Neuron (in vitro differentiated cells): ENCODE data around the gene SESN1.
"Not testable (repeated sequence)": the region's sequence is repeated elsewhere in the genome, so short reads cannot be mapped to it uniquely, and the experiment has no call there.

Experiments
- H2AFZ ChIP-seq: one replicate; pipeline ENCODE4 v1.6.1; 2013; ENCODE audit warnings: low read depth, mild to moderate bottlenecking, inconsistent platforms, low read length, moderate library complexity
- H3K27me3 ChIP-seq: one replicate; pipeline ENCODE4 v1.6.1; 2013; ENCODE audit warnings: low read length; ENCODE audit not compliant: insufficient read depth
- H3K36me3 ChIP-seq: one replicate; pipeline ENCODE4 v1.6.1; 2013; ENCODE audit warnings: low read length; ENCODE audit not compliant: insufficient read depth
- H3K4me1 ChIP-seq: one replicate; pipeline ENCODE4 v1.6.1; 2013; ENCODE audit warnings: low read length; ENCODE audit not compliant: insufficient read depth
- H3K4me3 ChIP-seq: 2 replicates; pipeline ENCODE4 v1.5.1; 2013; ENCODE audit warnings: mild to moderate bottlenecking, low read length, moderate library complexity
- H3K9me3 ChIP-seq: one replicate; pipeline ENCODE4 v1.6.1; 2013; ENCODE audit warnings: low read length

SESN1 gene

GRCh38 chr6:108989700-108990099 lies 104.9 kb downstream of the SESN1 start:
- H3K4me3 ChIP-seq: no peak overlapping the region
- H2AFZ ChIP-seq: no peak overlapping the region
- H3K4me1 ChIP-seq: no peaks in the 10 kb centered on the region
- peaks cover 74% of the 10 kb centered on the region for H3K36me3 ChIP-seq
- no peaks in the 10 kb centered on the region for H3K27me3 ChIP-seq
- H3K9me3 ChIP-seq: no peaks in the 10 kb centered on the region

GRCh38 chr6:108988765-108989164 lies 105.9 kb downstream of the SESN1 start:
- no peak overlapping the region for H3K4me3 ChIP-seq
- H3K9me3 ChIP-seq: peaks cover 2% of the 10 kb centered on the region
- no peaks in the 10 kb centered on the region for H3K4me1 ChIP-seq
- no peak overlapping the region for H2AFZ ChIP-seq
- peaks cover 68% of the 10 kb centered on the region for H3K36me3 ChIP-seq
- no peaks in the 10 kb centered on the region for H3K27me3 ChIP-seq

- Histone ChIP-seq H2AFZ (no peak overlapping the region), H3K9me3 (peaks cover 2% of the 10 kb centered on the region), H3K27me3 (no peaks in the 10 kb centered on the region), H3K4me3 (no peak overlapping the region), H3K4me1 (no peaks in the 10 kb centered on the region), H3K36me3 (peaks cover 64% of the 10 kb centered on the region)
These were observed 106.3 kb downstream of the SESN1 start for GRCh38 chr6:108988296-108988695.

- H3K9me3 ChIP-seq: peaks cover 2% of the 10 kb centered on the region
- no peaks in the 10 kb centered on the region for H3K4me1 ChIP-seq
- H3K36me3 ChIP-seq: peaks cover 55% of the 10 kb centered on the region
- H2AFZ ChIP-seq: no peak overlapping the region
- H3K27me3 ChIP-seq: no peaks in the 10 kb centered on the region
- no peak overlapping the region for H3K4me3 ChIP-seq
These were observed 107.5 kb downstream of the SESN1 start for GRCh38 chr6:108987156-108987555.

- Histone ChIP-seq H3K4me1 (no peaks in the 10 kb centered on the region), H3K4me3 (no peak overlapping the region), H2AFZ (no peak overlapping the region), H3K27me3 (no peaks in the 10 kb centered on the region), H3K36me3 (peaks cover 38% of the 10 kb centered on the region), H3K9me3 (peaks cover 2% of the 10 kb centered on the region)
These were observed 109.3 kb downstream of the SESN1 start for GRCh38 chr6:108985301-108985700.

GRCh38 chr6:108983151-108983550 lies 111.5 kb downstream of the SESN1 start:
- no peak overlapping the region for H2AFZ ChIP-seq
- H3K4me1 ChIP-seq: no peaks in the 10 kb centered on the region
- no peak overlapping the region for H3K4me3 ChIP-seq
- peaks cover 19% of the 10 kb centered on the region for H3K36me3 ChIP-seq
- H3K9me3 ChIP-seq: peaks cover 2% of the 10 kb centered on the region
- H3K27me3 ChIP-seq: no peaks in the 10 kb centered on the region

GRCh38 chr6:108982154-108983113 lies 112.2 kb downstream of the SESN1 start:
- no peaks in the 10 kb centered on the region for H3K27me3 ChIP-seq
- peaks cover 12% of the 10 kb centered on the region for H3K36me3 ChIP-seq
- H2AFZ ChIP-seq: no peak overlapping the region
- H3K9me3 ChIP-seq: peaks cover 2% of the 10 kb centered on the region
- no peaks in the 10 kb centered on the region for H3K4me1 ChIP-seq
- H3K4me3 ChIP-seq: no peak overlapping the region

- H3K4me3 ChIP-seq, H3K4me1 ChIP-seq, H3K36me3 ChIP-seq, H3K9me3 ChIP-seq, H3K27me3 ChIP-seq, H2AFZ ChIP-seq: not testable (repeated sequence)
These were observed 116.0 kb downstream of the SESN1 start for GRCh38 chr6:108978638-108979037.

GRCh38 chr6:108974201-108974600 lies 120.4 kb downstream of the SESN1 start:
- Histone ChIP-seq H3K4me1 (no peaks in the 10 kb centered on the region), H3K9me3 (no peaks in the 10 kb centered on the region), H3K36me3 (no peaks in the 10 kb centered on the region), H2AFZ (no peak overlapping the region), H3K4me3 (no peak overlapping the region), H3K27me3 (no peaks in the 10 kb centered on the region)

- H3K9me3 ChIP-seq: no peaks in the 10 kb centered on the region
- no peak overlapping the region for H3K4me3 ChIP-seq
- H2AFZ ChIP-seq: no peak overlapping the region
- H3K36me3 ChIP-seq: no peaks in the 10 kb centered on the region
- H3K27me3 ChIP-seq: no peaks in the 10 kb centered on the region
- H3K4me1 ChIP-seq: peaks cover 2% of the 10 kb centered on the region
These were observed 124.9 kb downstream of the SESN1 start for GRCh38 chr6:108969776-108970175.

- Histone ChIP-seq H3K9me3 (no peaks in the 10 kb centered on the region), H2AFZ (no peak overlapping the region), H3K4me3 (no peak overlapping the region), H3K27me3 (no peaks in the 10 kb centered on the region), H3K4me1 (peaks cover 2% of the 10 kb centered on the region), H3K36me3 (no peaks in the 10 kb centered on the region)
These were observed 126.0 kb downstream of the SESN1 start for GRCh38 chr6:108968325-108969316.

GRCh38 chr6:108966855-108967755 lies 127.5 kb downstream of the SESN1 start:
- H2AFZ ChIP-seq: no peak overlapping the region
- no peaks in the 10 kb centered on the region for H3K9me3 ChIP-seq
- H3K4me1 ChIP-seq: peaks cover 2% of the 10 kb centered on the region
- no peaks in the 10 kb centered on the region for H3K36me3 ChIP-seq
- H3K4me3 ChIP-seq: no peak overlapping the region
- H3K27me3 ChIP-seq: no peaks in the 10 kb centered on the region
